Lower leg skin (tissue), 4 donors: ENCODE measurements around the gene ANXA6. TPM values are rescaled to one million over a fixed set of nuclear protein-coding genes. Genes with fewer than 3 reads are reported as not detected.

Source experiments
- DNase-seq, 2 donors: peaks; one replicate each; pipeline ENCODE4 v3.0.0-alpha.2; 2019; ENCODE audit warnings: low spot score in 2 of 2
- H3K4me3 ChIP-seq: fragments of 200-600 bp; sonication (generic); 2 replicates; pipeline ENCODE4 v1.5.1; 2017; ENCODE audit warnings: mild to moderate bottlenecking, low read depth; ENCODE audit not compliant: poor library complexity, severe bottlenecking
- POLR2A ChIP-seq, 2 donors: fragments of 450-650 bp; IDR thresholded peaks; one replicate each; pipeline ENCODE4 v1.6.1; 2016 to 2017; ENCODE audit warnings: antibody characterized with exemption in 2 of 2, mild to moderate bottlenecking in 1 of 2, moderate library complexity in 1 of 2
- WGBS, 2 donors: methylation state at CpG; one replicate each; pipeline ENCODE4 v1.1.5; 2018; 5-methylcytosine and 5-hydroxymethylcytosine counted together
- intact Hi-C: fragments of 100-400 bp; cut with DNase I; formaldehyde crosslinking; loops from one replicate; pipeline ENCODE4 v1.15.0; 2023; ENCODE audit warnings: low total_unique reads
- total RNA-seq, 4 donors: library from RNA; depleted of rRNA; stranded (reverse); fragments of >200 nt; gene quantifications; one replicate each; pipeline ENCODE4 v1.1.0, GENCODE V29; 2016
- TF ChIP-seq, protein P1 (sequence below), 3 donors: fragments of 450-650 bp; IDR thresholded peaks; one replicate each; pipeline ENCODE4 v1.5.1; 2016; ENCODE audit warnings: antibody characterized with exemption in 3 of 3, mild to moderate bottlenecking in 3 of 3, moderate library complexity in 2 of 3

Gene ANXA6
- total RNA-seq, 4 donors from 2014 or later, result 34.2 to 68.4 (median 43.3) TPM

DNA sequence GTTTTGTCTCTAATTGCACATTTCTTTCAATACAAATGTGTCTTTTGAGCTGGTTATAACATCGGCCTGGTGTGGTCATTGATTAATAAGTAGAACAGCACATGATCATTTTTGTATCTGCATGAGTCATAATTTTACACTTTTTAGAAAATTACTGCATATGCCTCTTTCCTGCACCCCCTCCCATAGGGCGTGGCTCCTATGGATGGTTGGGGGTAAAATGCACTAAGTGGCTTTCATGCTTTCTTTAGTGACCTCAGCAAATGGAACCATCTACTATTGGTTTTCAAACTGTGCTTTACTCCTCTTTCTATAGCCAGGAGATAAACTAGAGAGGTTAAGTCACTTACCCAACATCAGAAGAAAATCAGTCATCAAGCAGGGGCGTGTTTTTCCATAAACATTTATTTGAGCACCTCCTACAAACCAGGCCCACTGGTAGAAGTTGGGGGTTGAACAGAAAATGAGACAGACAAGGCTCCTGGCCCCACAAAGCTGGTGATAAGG lies 3.8 kb downstream of the ANXA6 start:
- 79 to 90% methylated on average over 3 of the region's 3 CpGs for whole genome bisulfite sequencing, 2 donors
- no peak for TF ChIP-seq POLR2A (IDR thresholded peaks at IDR 0.05)
- TF ChIP-seq, protein P1, sequence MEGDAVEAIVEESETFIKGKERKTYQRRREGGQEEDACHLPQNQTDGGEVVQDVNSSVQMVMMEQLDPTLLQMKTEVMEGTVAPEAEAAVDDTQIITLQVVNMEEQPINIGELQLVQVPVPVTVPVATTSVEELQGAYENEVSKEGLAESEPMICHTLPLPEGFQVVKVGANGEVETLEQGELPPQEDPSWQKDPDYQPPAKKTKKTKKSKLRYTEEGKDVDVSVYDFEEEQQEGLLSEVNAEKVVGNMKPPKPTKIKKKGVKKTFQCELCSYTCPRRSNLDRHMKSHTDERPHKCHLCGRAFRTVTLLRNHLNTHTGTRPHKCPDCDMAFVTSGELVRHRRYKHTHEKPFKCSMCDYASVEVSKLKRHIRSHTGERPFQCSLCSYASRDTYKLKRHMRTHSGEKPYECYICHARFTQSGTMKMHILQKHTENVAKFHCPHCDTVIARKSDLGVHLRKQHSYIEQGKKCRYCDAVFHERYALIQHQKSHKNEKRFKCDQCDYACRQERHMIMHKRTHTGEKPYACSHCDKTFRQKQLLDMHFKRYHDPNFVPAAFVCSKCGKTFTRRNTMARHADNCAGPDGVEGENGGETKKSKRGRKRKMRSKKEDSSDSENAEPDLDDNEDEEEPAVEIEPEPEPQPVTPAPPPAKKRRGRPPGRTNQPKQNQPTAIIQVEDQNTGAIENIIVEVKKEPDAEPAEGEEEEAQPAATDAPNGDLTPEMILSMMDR (IDR thresholded peaks at IDR 0.05), result no peak
- intact Hi-C loops, result no loop called here
- no peak overlapping the region for H3K4me3 ChIP-seq
- no peak for DNase-seq

DNA sequence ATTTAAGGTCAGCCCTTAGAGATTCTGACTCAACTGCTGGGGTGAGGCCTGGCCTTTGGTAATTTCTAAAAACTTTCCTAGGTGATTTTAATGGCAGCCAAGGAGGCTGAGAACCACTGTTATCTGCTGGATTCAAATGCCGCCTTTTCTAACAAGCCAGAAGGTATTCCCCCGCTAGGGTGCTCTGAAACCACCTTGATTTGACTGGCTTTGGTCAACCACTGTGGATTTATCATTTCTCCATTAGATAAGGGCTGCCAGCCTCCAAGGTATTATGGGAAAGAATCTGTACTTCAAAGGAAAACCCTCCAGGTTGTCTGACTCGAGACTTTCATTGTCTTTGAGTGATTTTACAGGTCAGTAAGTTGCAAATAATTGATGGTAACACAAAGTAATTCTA lies 4.3 kb downstream of the ANXA6 start:
- TF ChIP-seq, protein P1 (IDR thresholded peaks at IDR 0.05), result no peak
- TF ChIP-seq POLR2A (IDR thresholded peaks at IDR 0.05), result no peak
- DNase-seq, result no peak
- H3K4me3 ChIP-seq, result no peak overlapping the region
- intact Hi-C loops, result no loop called here
- WGBS, 2 donors, result 91 to 93% methylated on average over 3 of the region's 3 CpGs

DNA sequence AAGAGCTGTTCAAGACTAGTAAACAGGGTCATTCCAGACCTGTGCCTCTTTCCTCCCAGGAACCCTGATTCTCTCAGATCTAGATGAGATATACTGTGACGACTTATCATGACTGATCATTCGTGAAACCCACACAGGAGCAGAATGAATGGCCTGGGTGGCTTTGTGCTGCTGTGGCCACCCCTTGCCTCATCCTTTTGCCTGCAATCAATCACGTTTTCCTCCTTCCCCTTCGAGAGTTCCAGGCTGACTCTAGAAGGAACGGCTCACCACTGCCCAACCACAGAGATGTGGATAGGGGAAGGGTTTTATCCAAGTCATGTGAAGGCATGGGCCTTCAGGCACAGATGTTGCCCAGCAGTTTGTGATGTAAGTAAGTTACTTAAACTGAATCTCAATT lies 5.8 kb downstream of the ANXA6 start:
- no peak for TF ChIP-seq POLR2A (IDR thresholded peaks at IDR 0.05)
- TF ChIP-seq, protein P1 (IDR thresholded peaks at IDR 0.05), result no peak
- intact Hi-C loops, result no loop called here
- H3K4me3 ChIP-seq, result no peak overlapping the region
- WGBS, 2 donors, result 41 to 48% methylated on average over 5 of the region's 5 CpGs
- DNase-seq, result peak in 1 of 2 donors; percentile 50

DNA sequence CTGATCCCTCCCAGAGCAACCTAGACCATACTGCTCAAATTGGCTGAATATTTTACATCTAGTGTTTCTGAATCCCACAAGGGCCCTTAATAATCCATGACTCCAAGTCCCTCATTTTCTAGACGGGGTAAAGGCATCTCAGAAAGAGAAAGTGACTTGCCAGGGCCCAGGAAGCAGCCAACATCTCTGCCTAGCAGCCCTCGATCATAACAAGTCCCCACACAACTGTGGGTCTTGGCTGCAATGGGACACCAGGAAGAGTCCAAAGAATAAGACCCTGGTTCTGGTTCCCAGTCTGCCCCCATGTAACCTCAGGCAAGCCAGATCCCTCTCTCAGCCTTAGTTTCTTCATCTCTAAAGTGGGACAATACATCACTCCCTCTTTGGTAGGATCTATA lies 6.3 kb downstream of the ANXA6 start:
- 50 to 58% methylated on average over 2 of the region's 2 CpGs for WGBS, 2 donors
- DNase-seq, result no peak
- intact Hi-C loops, result no loop called here
- TF ChIP-seq, protein P1 (IDR thresholded peaks at IDR 0.05), result no peak
- TF ChIP-seq POLR2A (IDR thresholded peaks at IDR 0.05), result no peak
- H3K4me3 ChIP-seq, result no peak overlapping the region

DNA sequence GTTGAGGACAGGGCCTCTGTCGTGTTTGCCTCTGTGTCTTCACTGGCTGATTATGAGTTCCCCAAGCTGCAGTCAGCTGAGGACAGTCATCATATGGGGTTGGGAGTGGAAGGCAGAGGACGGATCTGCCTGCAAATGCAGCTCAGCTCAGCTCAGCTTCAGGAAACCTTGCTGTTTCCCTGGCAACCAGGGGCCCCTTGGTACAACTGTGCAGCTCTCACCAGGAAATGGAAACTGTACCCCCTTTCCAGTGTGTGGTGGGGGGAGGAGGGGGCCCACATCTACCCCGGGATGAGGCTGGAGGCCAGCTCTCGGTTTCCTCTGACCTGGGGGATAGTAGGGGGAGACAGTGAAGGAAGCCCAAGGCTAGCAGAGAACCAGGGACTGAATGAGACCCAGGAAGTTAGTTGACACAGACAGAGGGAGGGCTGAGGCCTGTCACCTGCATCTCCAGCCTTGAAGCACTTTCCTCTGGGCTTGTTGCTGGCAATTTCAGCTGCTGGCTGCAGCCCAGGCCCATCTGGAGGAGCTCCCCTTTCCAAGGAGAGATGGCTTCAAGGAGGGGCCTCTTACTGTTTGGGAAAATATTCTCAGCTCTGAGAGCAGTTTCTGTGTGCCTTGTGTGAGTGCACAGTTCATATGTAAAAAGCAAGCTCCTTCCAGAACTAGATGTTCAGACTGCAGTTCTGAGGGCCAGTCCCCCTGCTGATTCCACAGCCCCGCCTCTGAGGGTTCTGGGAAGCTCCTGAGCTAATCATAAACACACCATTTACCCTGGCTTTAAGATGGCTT lies 6.9 kb downstream of the ANXA6 start:
- intact Hi-C loops, result no loop called here
- no peak for DNase-seq
- no peak overlapping the region for H3K4me3 ChIP-seq
- TF ChIP-seq POLR2A (IDR thresholded peaks at IDR 0.05), result no peak
- TF ChIP-seq, protein P1 (IDR thresholded peaks at IDR 0.05), result no peak
- WGBS, 2 donors, result 39 to 40% methylated on average over 5 of the region's 5 CpGs
